Loucy (cell line): ENCODE results near the gene HGFAC.

Experiments
- H2AFZ ChIP-seq: fragments of 200-600 bp; sonication (generic); 2 replicates; pipeline ENCODE4 v1.6.0; 2016; ENCODE audit warnings: antibody characterized with exemption, mild to moderate bottlenecking, low read length, moderate library complexity
- H3F3A ChIP-seq: fragments of 200-600 bp; 2 replicates; pipeline ENCODE4 v1.6.0; 2016; ENCODE audit warnings: antibody characterized with exemption, low read depth, mild to moderate bottlenecking
- H3K27me3 ChIP-seq: fragments of 200-600 bp; sonication (generic); 2 replicates; pipeline ENCODE4 v1.6.1; 2014; ENCODE audit warnings: low read length, mild to moderate bottlenecking; ENCODE audit not compliant: insufficient read depth, poor library complexity, severe bottlenecking
- H3K36me3 ChIP-seq: fragments of 200-600 bp; sonication (generic); 2 replicates; pipeline ENCODE4 v1.6.1; 2016; ENCODE audit warnings: low read length; ENCODE audit not compliant: insufficient read depth
- H3K4me1 ChIP-seq: fragments of 200-600 bp; sonication (generic); 2 replicates; pipeline ENCODE4 v1.5.1; 2014; ENCODE audit warnings: low read length, mild to moderate bottlenecking; ENCODE audit not compliant: insufficient read depth, poor library complexity, severe bottlenecking
- H3K4me2 ChIP-seq: fragments of 200-600 bp; sonication (generic); 2 replicates; pipeline ENCODE4 v1.6.0; 2014; ENCODE audit warnings: antibody characterized with exemption, low read length, low read depth, mild to moderate bottlenecking; ENCODE audit not compliant: poor library complexity, severe bottlenecking
- H3K4me3 ChIP-seq: fragments of 200-600 bp; sonication (generic); 2 replicates; pipeline ENCODE4 v1.5.1; 2014; ENCODE audit warnings: low read length, mild to moderate bottlenecking, mixed read lengths; ENCODE audit not compliant: poor library complexity, severe bottlenecking
- H3K79me2 ChIP-seq: fragments of 200-600 bp; sonication (generic); 2 replicates; pipeline ENCODE4 v1.6.1; 2014; ENCODE audit warnings: low read length; ENCODE audit not compliant: insufficient read depth
- H3K9ac ChIP-seq: fragments of 200-600 bp; sonication (generic); 2 replicates; pipeline ENCODE4 v1.6.0; 2014; ENCODE audit warnings: mild to moderate bottlenecking, low read depth, low read length, moderate library complexity; ENCODE audit not compliant: poor library complexity, severe bottlenecking
- H3K9me2 ChIP-seq: fragments of 200-600 bp; sonication (generic); replicated peaks from 2 replicates; pipeline ENCODE4 v1.6.1; 2016; ENCODE audit warnings: low read depth, low read length, mixed read lengths
- H3K9me3 ChIP-seq: fragments of 200-600 bp; sonication (generic); 2 replicates; pipeline ENCODE4 v1.6.1; 2014; ENCODE audit warnings: mild to moderate bottlenecking, antibody characterized with exemption, low read length, low read depth; ENCODE audit not compliant: insufficient read depth
- H4K20me1 ChIP-seq: fragments of 200-600 bp; sonication (generic); 2 replicates; pipeline ENCODE4 v1.6.0; 2014; ENCODE audit warnings: antibody characterized with exemption, low read length, mild to moderate bottlenecking; ENCODE audit not compliant: insufficient read depth, poor library complexity, severe bottlenecking
- EZH2phosphoT487 ChIP-seq: fragments of 200-600 bp; IDR thresholded peaks from 2 replicates; pipeline ENCODE4 v1.6.1; 2018; ENCODE audit warnings: antibody characterized with exemption, mild to moderate bottlenecking, moderate library complexity, borderline replicate concordance
- TF ChIP-seq, protein P1 (sequence below): fragments of 200-600 bp; sonication (generic); conservative IDR thresholded peaks from 2 replicates; pipeline ENCODE4 v1.5.1; 2014; ENCODE audit warnings: mild to moderate bottlenecking, antibody characterized with exemption, low read length

HGFAC gene

DNA sequence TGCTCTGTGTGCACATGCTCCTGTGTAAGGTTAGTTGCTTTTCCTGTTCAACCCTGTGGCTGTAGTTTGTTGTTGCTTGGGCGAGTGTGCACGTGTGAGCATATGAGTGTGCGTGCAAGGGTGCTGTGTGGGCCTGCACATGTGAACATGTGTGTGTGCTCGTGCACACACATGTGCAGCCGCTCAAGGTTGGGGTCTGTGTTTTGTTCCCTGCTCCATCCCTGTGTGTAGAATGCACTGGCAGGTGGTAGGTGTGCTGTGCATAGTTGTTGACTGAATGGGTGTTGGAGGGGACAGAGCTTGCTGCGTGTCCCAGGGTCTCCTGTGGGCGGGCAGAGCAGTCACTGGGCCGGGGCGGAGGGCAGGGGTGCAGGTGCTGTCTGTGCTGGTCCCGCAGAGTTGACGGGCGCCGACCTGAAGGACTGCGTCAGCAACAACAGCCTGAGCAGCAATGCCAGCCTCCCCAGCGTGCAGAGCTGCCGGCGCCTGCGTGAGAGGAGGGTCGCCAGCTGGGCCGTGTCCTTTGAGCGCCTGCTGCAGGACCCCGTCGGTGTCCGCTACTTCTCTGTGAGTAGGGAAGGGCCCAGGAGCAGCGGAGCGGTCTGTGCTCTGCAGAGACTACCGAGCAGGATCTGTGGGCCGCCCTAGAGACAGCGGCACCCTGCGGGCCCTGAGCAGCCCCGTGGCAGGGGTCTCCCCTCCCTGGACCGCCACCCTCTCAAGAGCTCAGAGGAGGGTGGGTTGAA is 27.9 kb upstream of the HGFAC start:
- TF ChIP-seq, protein P1, sequence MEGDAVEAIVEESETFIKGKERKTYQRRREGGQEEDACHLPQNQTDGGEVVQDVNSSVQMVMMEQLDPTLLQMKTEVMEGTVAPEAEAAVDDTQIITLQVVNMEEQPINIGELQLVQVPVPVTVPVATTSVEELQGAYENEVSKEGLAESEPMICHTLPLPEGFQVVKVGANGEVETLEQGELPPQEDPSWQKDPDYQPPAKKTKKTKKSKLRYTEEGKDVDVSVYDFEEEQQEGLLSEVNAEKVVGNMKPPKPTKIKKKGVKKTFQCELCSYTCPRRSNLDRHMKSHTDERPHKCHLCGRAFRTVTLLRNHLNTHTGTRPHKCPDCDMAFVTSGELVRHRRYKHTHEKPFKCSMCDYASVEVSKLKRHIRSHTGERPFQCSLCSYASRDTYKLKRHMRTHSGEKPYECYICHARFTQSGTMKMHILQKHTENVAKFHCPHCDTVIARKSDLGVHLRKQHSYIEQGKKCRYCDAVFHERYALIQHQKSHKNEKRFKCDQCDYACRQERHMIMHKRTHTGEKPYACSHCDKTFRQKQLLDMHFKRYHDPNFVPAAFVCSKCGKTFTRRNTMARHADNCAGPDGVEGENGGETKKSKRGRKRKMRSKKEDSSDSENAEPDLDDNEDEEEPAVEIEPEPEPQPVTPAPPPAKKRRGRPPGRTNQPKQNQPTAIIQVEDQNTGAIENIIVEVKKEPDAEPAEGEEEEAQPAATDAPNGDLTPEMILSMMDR: no peak
- peaks cover 3% of the 10 kb centered on the region for H3K4me1 ChIP-seq
- no peak overlapping the region for H3K4me2 ChIP-seq

GRCh38 chr4:3414421-3415279 is 27.1 kb upstream of the HGFAC start:
- no peaks in the 10 kb centered on the region for H3K9me3 ChIP-seq
- no peak overlapping the region for H3K4me3 ChIP-seq
- no peak for TF ChIP-seq EZH2phosphoT487
- TF ChIP-seq, protein P1: no peak
- H3K9ac ChIP-seq: no peak overlapping the region
- H3F3A ChIP-seq: no peaks in the 10 kb centered on the region
- H3K79me2 ChIP-seq: peaks cover 22% of the 10 kb centered on the region; the same call in 1 of the 2 replicates
- no peaks in the 10 kb centered on the region for H3K9me2 ChIP-seq
- peaks cover 38% of the 10 kb centered on the region; the same call in 1 of the 2 replicates for H3K36me3 ChIP-seq
- H3K27me3 ChIP-seq: no peaks in the 10 kb centered on the region
- no peak overlapping the region for H2AFZ ChIP-seq
- H3K4me1 ChIP-seq: no peaks in the 10 kb centered on the region
- H3K4me2 ChIP-seq: no peak overlapping the region
- peaks cover 5% of the 10 kb centered on the region for H4K20me1 ChIP-seq

More for the DNA sequence above, 27.9 kb upstream of the HGFAC start:
- Histone ChIP-seq H3K9me3 (no peaks in the 10 kb centered on the region), H4K20me1 (peaks cover 8% of the 10 kb centered on the region), H3K4me3 (no peak overlapping the region), H3K9me2 (no peaks in the 10 kb centered on the region), H3K9ac (no peak overlapping the region), H3K27me3 (no peaks in the 10 kb centered on the region), H3K36me3 (peaks cover 35% of the 10 kb centered on the region; the same call in 1 of the 2 replicates), H3F3A (no peaks in the 10 kb centered on the region), H2AFZ (no peak overlapping the region), H3K79me2 (peaks cover 26% of the 10 kb centered on the region; the same call in 1 of the 2 replicates)

DNA sequence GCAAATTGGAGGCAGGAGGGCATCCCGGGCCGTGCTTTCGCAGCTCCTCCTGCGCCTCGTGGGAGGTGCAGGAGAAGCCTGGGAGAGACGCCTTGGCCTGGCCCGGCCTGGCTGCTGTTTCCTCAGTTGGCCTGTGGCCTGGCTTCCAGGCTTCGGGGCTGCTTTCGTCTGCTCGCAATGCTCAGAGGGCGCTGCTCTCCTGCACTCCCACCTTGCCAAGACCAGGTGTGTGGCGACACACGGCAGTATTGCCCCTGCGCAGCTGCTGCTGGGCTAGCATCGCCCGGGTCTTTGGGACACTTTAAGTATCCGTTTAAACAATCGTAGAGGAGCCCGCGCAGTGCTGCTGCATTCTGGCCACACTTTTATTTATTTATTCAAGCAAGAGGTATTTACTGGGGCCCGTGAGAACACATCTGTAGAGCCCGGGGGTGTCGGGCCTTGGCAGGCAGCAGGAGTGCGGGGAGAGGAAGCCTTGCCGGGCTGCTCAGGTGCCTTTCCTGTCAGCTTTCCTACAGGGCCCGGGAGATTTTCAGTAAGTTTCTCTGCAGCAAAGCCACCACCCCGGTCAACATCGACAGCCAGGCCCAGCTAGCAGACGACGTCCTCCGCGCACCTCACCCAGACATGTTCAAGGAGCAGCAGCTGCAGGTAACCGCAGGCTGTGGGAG is 26.2 kb upstream of the HGFAC start:
- TF ChIP-seq EZH2phosphoT487: no peak
- TF ChIP-seq, protein P1: no peak
- H3K9ac ChIP-seq: no peak overlapping the region
- peaks cover 5% of the 10 kb centered on the region for H4K20me1 ChIP-seq

More for the DNA sequence above, 26.2 kb upstream of the HGFAC start:
- H3K9me2 ChIP-seq: no peaks in the 10 kb centered on the region
- H3K4me2 ChIP-seq: no peak overlapping the region
- H3K27me3 ChIP-seq: no peaks in the 10 kb centered on the region
- no peaks in the 10 kb centered on the region for H3F3A ChIP-seq
- H3K79me2 ChIP-seq: peaks cover 14% of the 10 kb centered on the region; the same call in 1 of the 2 replicates
- H3K4me1 ChIP-seq: no peaks in the 10 kb centered on the region
- H2AFZ ChIP-seq: no peak overlapping the region
- H3K9me3 ChIP-seq: no peaks in the 10 kb centered on the region
- no peak overlapping the region for H3K4me3 ChIP-seq
- H3K36me3 ChIP-seq: peaks cover 45% of the 10 kb centered on the region; the same call in 1 of the 2 replicates
